GF-D8 (cell line): ENCODE data around the gene SLC1A3.
A peak's percentile ranks its signal among the peaks of the same experiment; 100 is the strongest.

Experiments used
- DNase-seq: peaks from one replicate; lab custom pipeline; 2025; lab: John Stamatoyannopoulos, UW

The SLC1A3 gene

DNA sequence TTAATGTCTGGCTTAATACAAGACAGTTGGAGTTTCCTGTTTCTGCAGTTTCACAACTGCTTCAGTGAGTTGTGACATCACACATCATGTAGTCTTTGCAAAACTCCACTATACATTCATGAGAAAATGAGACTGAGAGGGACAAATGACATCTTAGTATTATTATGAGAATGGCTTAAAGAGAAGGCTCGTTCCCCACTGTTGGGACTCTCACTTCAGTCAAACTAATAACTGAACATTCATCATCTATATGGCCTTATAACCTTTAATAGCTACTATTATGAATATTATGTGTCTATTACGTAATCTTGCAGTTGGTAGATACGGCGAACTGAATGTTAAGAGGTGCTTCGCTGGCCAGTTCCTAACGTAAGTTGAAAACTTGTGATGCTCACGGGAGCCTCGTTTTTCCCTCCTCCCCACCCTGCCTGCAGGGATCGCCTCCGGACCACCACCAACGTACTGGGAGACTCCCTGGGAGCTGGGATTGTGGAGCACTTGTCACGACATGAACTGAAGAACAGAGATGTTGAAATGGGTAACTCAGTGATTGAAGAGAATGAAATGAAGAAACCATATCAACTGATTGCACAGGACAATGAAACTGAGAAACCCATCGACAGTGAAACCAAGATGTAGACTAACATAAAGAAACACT lies 79.4 kb downstream of the SLC1A3 start:
- peak; percentile 79 for DNase-seq

DNA sequence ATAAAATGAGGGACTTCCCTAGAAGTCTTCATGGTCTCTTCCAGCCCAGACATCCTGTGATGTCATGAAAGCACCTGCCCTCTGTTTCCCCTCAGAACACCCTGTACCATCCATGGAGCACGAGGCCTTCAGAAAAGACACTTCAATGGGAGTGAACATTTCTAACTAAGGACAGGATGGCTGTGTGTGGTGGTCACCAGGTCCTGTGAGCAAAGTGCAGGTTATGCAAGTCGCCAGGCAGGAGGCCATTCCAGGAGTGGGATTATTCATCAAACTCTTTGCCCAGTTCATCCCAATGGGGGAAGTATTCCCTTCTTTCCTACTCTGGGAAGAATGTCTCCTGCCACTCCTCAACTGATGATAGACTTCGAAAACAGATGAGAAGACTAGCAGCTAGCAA lies 80.5 kb downstream of the SLC1A3 start:
- no peak for DNase-seq

- DNase-seq, result peak; percentile 8
These were observed 82.3 kb downstream of the SLC1A3 start for GRCh38 chr5:36688722-36689121.

DNA sequence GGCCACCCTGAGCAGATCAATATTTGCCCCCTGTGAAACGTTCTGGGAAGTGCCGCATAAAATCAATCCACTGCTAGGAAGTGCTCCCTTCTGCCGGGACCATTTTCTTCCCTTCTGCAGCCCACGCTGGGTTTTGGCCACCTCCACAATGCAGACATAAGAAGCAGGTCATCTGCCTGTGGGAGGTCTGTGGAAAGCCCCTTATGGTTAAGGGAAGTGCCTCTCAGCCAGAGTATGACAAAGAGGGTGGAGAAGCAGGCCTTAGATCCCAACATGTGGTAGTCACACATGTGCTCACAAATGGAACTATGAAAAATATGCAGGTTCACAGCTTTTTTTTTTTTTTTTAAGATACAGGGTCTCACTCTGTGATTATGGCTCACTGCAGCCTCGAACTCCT lies 82.8 kb downstream of the SLC1A3 start:
- no peak for DNase-seq

DNA sequence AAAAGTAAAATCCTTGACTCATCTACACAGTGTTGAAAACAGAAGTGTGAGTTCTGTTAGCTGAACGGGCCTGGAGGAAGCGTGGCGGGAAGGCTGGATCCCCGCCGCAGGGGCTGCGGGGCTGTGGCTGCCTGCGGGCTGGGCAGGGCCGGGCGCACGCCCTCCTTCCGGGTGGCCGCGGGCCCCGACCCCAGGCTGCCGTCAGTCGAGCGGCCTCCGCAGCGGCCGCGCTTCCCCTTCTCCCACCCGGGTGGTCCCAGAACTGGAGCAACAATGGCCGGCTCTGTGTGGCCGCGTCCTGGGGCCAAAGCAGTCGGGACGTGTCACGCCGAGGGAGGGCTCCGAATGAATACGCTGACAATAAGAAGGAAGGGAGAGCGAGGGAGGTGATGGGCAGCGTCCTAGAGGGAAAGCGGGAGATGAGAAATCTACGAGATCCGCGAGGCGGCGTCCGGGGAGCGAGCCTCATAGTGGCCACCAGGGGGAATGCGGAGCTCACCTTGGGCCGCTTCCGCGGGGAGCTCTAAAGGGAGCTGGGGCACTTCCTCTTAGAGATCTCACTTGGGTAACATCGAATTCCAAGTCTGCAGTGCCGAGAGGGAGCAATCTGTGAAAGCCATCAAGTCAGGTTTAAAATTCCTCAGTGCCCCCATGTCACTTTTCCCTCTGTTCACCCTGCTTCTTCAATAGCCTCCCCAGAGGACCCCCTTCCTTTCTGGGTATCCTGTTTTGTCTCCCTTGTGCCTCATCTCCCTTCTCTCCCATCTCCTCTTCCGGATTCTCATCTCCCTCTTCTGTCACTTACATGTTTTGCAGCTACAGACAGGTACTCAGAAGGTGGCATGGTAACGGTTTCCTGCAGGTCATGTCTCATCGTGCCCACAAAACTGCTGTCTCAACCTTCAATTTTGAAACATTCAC lies 83.9 kb downstream of the SLC1A3 start:
- DNase-seq, result peak; percentile 60

GRCh38 chr5:36691226-36691625 lies 84.8 kb downstream of the SLC1A3 start:
- no peak for DNase-seq

DNA sequence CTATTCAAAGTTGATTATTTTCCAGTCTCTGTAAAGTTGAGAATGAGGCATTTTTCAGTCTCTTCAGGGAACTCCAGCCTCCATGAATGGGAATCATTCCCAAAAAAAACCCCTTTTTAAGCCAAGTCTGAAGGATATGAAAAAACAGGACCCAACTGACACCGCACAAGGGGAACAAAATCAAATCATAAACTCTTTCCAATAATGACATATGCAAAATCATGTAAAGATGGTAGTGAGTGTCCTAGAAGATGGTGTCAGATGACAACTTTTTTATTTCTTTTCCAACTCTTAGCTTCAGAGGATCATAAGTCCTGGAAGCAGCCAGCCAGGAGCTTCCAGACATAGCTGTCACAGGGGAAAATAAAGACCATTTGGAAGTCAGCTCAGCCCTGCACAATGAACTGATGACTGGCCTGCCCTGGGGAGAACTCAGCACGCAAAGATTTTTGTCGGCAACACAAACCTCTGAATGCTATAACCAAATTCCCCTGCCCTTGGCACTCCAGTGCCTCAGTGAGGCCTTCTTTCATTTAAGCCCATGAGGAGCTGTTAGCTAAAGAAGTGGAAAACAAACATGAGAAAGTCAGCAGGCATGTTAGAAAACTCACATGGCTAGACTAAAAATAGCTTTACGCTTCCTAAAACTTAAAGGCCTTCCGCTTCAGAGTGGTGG lies 85.4 kb downstream of the SLC1A3 start:
- no peak for DNase-seq

GRCh38 chr5:36692791-36693763 lies 86.7 kb downstream of the SLC1A3 start:
- no peak for DNase-seq

DNA sequence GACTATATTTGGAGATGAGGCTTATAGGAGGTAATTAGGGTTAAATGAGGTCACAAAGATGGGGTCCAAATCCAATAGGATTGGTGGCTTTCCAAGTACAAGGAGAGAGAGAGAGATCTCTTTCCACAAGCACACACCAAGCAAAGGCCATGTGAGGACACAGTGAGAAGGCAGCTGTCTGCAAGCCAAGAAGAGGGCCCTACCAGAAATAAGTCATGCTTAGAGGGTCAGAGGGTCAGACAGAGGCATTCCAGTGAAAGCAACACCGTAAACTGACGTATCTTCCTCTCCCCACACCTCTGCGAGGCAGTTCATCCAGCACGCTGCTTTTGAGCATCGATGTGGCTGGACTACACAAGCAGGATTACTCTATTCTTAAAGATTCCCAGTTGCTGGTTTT lies 87.9 kb downstream of the SLC1A3 start:
- no peak for DNase-seq

- DNase-seq, result no peak
These were observed 89.8 kb downstream of the SLC1A3 start for GRCh38 chr5:36696059-36696673.

DNA sequence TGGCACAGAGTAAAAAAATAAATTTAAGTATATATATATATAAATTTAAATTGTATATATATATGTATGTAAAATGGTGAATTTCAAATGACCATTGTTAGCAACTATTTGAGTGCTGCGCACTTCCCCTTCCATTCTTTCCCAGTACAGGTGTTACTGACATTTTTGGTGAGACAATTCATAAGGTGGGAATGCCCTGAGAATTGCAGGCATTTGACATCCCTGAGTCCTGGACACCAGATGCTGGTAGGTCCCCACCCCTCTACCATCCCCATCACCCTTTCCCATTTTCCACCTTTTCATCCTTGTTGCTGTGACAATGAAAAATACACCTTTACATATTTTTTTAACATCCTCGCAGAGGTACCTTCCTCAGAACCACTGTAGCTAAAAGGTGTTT lies 91.6 kb downstream of the SLC1A3 start:
- no peak for DNase-seq

DNA sequence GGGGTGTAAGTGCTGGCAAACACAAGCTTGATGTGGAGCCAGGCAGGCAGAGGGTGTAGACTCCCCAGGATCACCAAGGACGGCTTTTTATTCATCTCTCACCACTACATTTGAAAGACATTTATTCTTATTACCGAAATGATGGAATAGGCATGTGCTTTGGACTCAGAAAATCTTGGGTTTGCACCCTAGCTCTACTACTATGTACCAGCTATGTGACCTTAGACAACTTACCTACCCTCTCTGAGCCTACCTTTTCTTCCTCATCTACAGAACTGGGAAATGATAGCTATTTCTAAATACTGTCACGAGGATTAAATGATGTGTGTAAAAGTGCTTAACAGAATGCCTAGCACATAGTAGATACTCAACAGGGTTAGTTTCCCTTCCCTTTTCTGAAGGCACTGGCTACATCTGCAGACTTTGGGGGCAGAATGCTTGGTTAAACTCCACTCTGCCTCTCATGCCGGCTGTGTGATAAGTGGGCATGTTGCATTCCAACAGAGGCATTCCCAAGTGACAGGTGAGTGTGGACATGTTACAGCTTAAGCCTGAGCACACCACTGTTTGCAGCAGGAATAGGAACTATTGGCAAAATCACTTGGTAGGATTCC lies 94.8 kb downstream of the SLC1A3 start:
- no peak for DNase-seq

- no peak for DNase-seq
These were observed 96.9 kb downstream of the SLC1A3 start for GRCh38 chr5:36703245-36703860.

- DNase-seq, result no peak
These were observed 97.7 kb downstream of the SLC1A3 start for GRCh38 chr5:36704131-36704530.

GRCh38 chr5:36705055-36705454 lies 98.6 kb downstream of the SLC1A3 start:
- DNase-seq, result no peak

GRCh38 chr5:36706662-36707061 lies 100.3 kb downstream of the SLC1A3 start:
- no peak for DNase-seq

DNA sequence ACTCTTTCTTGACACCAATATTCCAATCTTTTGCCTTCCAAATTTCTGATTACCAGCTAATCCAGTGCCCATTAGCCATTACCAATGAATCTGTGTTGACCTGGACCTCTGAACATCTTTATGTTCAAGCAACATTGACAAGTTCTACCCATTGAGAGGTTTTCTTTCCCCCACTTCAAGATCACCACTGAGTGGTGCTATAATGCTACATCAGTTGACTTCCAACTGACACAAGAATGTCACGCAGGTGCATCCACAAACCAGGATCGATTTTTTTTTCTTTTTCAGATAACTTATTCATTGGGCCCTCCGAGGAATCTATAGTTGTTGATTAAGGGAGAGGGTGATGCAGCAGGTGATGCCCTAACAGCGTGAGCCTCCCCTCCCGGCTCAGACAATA lies 102.6 kb downstream of the SLC1A3 start:
- no peak for DNase-seq

DNA sequence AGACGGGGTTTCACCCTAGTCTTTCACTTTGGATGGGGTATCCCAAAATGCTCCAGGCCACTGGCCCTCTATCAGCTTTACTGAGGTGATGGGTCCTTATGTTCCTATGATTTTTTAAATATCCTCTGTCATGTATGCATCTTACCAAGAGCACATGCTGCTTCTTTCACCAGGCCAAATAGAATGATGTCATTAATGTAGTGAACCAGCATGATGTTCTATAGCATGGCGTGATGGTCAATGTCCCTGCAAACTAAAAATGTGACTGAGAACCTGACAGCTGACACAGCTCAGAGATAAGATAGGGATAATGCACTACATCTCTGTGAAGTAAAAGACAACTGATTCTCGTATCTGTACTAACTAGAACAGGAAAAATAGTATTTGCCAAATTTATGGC lies 103.6 kb downstream of the SLC1A3 start:
- no peak for DNase-seq

- no peak for DNase-seq
These were observed 106.3 kb downstream of the SLC1A3 start for GRCh38 chr5:36712706-36713105.

DNA sequence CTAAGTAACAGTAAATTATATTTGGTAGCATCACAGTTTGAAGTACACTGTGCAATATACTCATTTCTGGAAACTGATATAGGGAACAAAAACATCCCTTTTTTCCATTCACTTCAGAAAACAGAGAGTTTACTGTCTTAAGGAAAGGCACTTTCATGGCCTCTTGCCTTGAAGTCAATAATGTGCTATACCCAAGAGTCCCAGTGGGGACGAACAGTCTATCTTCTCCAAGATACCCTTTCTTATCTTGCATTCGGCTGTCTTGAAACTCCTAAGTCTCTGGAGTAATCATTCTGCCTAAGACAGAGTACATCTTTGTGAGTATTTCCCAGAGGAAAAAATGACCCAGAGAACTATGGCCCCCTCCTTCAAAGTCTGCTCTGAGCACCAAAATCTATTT lies 107.1 kb downstream of the SLC1A3 start:
- DNase-seq, result no peak
